Right cardiac atrium (tissue), 5 donors: Measurements from ENCODE around the gene DYNC1I2. TPM values are rescaled to one million over a fixed set of nuclear protein-coding genes. Genes with fewer than 3 reads are reported as not detected.

Experiments used
- ATAC-seq, 2 donors: fragments of 200-7000 bp; cut with Tn5 transposase; one replicate each; pipeline versions ENCODE4 v1.8.0 to v1.9.1; 2020; ENCODE audit warnings: moderate library complexity in 2 of 2, mild to moderate bottlenecking in 1 of 2
- DNase-seq, 3 donors: peaks; one replicate each; pipeline ENCODE4 v3.0.0-alpha.2; 2020
- H3K27ac ChIP-seq: one replicate; pipeline ENCODE4 v1.5.1; 2013; ENCODE audit warnings: mild to moderate bottlenecking, low read length, control low read depth, moderate library complexity
- H3K27me3 ChIP-seq: one replicate; pipeline ENCODE4 v1.6.1; 2013; ENCODE audit not compliant: control insufficient read depth, insufficient read depth
- H3K4me1 ChIP-seq: one replicate; pipeline ENCODE4 v1.6.1; 2013; ENCODE audit warnings: low read length; ENCODE audit not compliant: control insufficient read depth, insufficient read depth
- H3K4me3 ChIP-seq: one replicate; pipeline ENCODE4 v1.5.1; 2013; ENCODE audit warnings: low read length, control low read depth
- H3K9me3 ChIP-seq: one replicate; pipeline ENCODE4 v1.6.1; 2013; ENCODE audit warnings: low read length; ENCODE audit not compliant: control insufficient read depth
- WGBS: extraction: QIAGEN DNeasy Blood & Tissue Kit; methylation state at CpG from one replicate; pipeline ENCODE4 v1.1.7; 2013; 5-methylcytosine and 5-hydroxymethylcytosine counted together
- intact Hi-C, 4 donors: fragments of 100-400 bp; cut with DNase I; formaldehyde crosslinking; loops; one replicate each; pipeline versions ENCODE4 v1.11.0 to v1.14.0; 2022 to 2023
- polyA plus RNA-seq: library from polyadenylated mRNA; stranded (reverse); fragments of 200-250 nt; gene quantifications from one replicate; pipeline ENCODE4 v1.2.3, GENCODE V29; 2013
- total RNA-seq, 4 donors: library from RNA; stranded (reverse); fragmentation: NEBNext Ultra II Directional; extraction: Animal tissue kit (Norgen Biotek cat#: 25700); gene quantifications; one replicate each; pipeline ENCODE4 v1.2.1, GENCODE V29; 2021
- donor health status: healthy with polysubstance abuse.
- donor health status: DM: no; HTN: yes; CAD: no.
- donor health status: DM: no; HTN: no; CAD: no.
- donor health status: DM: no; HTN: yes; CAD: no; lungs with severe emphysema.
- donor health status: DM: yes; HTN: yes; CAD: no.

DYNC1I2 gene
- total and polyA plus RNA-seq, 5 donors: 58.8 to 66.3 (median 61.6) TPM

GRCh38 chr2:171675810-171676345, 11.4 kb upstream of the DYNC1I2 start:
- ATAC-seq (no peak), DNase-seq (no peak)
- no peaks in the 10 kb centered on the region for H3K4me1 ChIP-seq
- intact Hi-C loops: no loop called here
- no peak overlapping the region for H3K4me3 ChIP-seq
- H3K27ac ChIP-seq: no peak overlapping the region
- WGBS: 84% methylated on average over 7 of the region's 7 CpGs
- no peaks in the 10 kb centered on the region for H3K27me3 ChIP-seq
- H3K9me3 ChIP-seq: no peaks in the 10 kb centered on the region

- no peaks in the 10 kb centered on the region for H3K27me3 ChIP-seq
Measured at GRCh38 chr2:171678619-171679018, 8.7 kb upstream of the DYNC1I2 start.

GRCh38 chr2:171688129-171688465, 828 bp downstream of the DYNC1I2 start:
- WGBS: 0% methylated on average over 10 of the region's 10 CpGs
- Histone ChIP-seq H3K4me3 (peak overlapping the region; percentile 74), H3K9me3 (no peaks in the 10 kb centered on the region), H3K27ac (peak overlapping the region; percentile 82), H3K27me3 (no peaks in the 10 kb centered on the region), H3K4me1 (peaks cover 1% of the 10 kb centered on the region)
- DNase-seq (no peak), ATAC-seq (peak in 1 of 2 donors; percentile 13)
- intact Hi-C loops: no loop called here

More at GRCh38 chr2:171678619-171679018, 8.7 kb upstream of the DYNC1I2 start:
- H3K4me3 ChIP-seq: no peak overlapping the region
- no peak overlapping the region for H3K27ac ChIP-seq
- intact Hi-C loops: no loop called here
- 93% methylated on average over 1 of the region's 1 CpG for WGBS
- H3K9me3 ChIP-seq: no peaks in the 10 kb centered on the region
- H3K4me1 ChIP-seq: no peaks in the 10 kb centered on the region
- ATAC-seq: no peak
- no peak for DNase-seq

GRCh38 chr2:171692331-171692730, 5.1 kb downstream of the DYNC1I2 start:
- Histone ChIP-seq H3K4me1 (peaks cover 1% of the 10 kb centered on the region), H3K27ac (no peak overlapping the region), H3K9me3 (no peaks in the 10 kb centered on the region), H3K27me3 (no peaks in the 10 kb centered on the region), H3K4me3 (no peak overlapping the region)
- ATAC-seq (no peak), DNase-seq (no peak)
- 70% methylated on average over 1 of the region's 1 CpG for whole genome bisulfite sequencing
- intact Hi-C loops: loop anchor here in 1 of 4 donors (10.0 kb wide), 1 partner anchor 782 kb away; no protein-coding TSS in a partner anchor

GRCh38 chr2:171702781-171703556, 15.7 kb downstream of the DYNC1I2 start:
- DNase-seq: no peak
- no peaks in the 10 kb centered on the region for H3K9me3 ChIP-seq
- 91% methylated on average over 7 of the region's 7 CpGs for WGBS
- no peak for ATAC-seq
- no peaks in the 10 kb centered on the region for H3K27me3 ChIP-seq
- H3K4me3 ChIP-seq: no peak overlapping the region
- H3K4me1 ChIP-seq: no peaks in the 10 kb centered on the region
- intact Hi-C loops: loop anchor here (10.0 kb wide), 2 partner anchors 402 to 412 kb away; partner anchors contain the start of gene DLX2 (in 3 of the 4)
- no peak overlapping the region for H3K27ac ChIP-seq

- 59% methylated on average over 4 of the region's 4 CpGs for WGBS
- intact Hi-C loops: loop anchor here (10.0 kb wide), 2 partner anchors 401 to 411 kb away; partner anchors contain the start of gene DLX2 (in 3 of the 4)
- H3K27me3 ChIP-seq: no peaks in the 10 kb centered on the region
- DNase-seq (no peak), ATAC-seq (peak in 1 of 2 donors; percentile 40)
- no peak overlapping the region for H3K4me3 ChIP-seq
- H3K27ac ChIP-seq: no peak overlapping the region
- no peaks in the 10 kb centered on the region for H3K4me1 ChIP-seq
- no peaks in the 10 kb centered on the region for H3K9me3 ChIP-seq
Measured at GRCh38 chr2:171703574-171704347, 16.5 kb downstream of the DYNC1I2 start.

GRCh38 chr2:171706152-171706803, 19.0 kb downstream of the DYNC1I2 start:
- ATAC-seq (no peak), DNase-seq (no peak)
- Histone ChIP-seq H3K9me3 (no peaks in the 10 kb centered on the region), H3K27me3 (no peaks in the 10 kb centered on the region), H3K27ac (no peak overlapping the region), H3K4me1 (no peaks in the 10 kb centered on the region), H3K4me3 (no peak overlapping the region)
- intact Hi-C loops: loop anchor here (10.0 kb wide), 2 partner anchors 399 to 409 kb away; partner anchors contain the start of gene DLX2 (in 3 of the 4)
- 12% methylated on average over 2 of the region's 2 CpGs for WGBS

GRCh38 chr2:171707752-171708151, 20.5 kb downstream of the DYNC1I2 start:
- Histone ChIP-seq H3K4me1 (no peaks in the 10 kb centered on the region), H3K27ac (no peak overlapping the region), H3K4me3 (no peak overlapping the region), H3K9me3 (no peaks in the 10 kb centered on the region), H3K27me3 (no peaks in the 10 kb centered on the region)
- 76% methylated on average over 1 of the region's 1 CpG for WGBS
- DNase-seq: no peak
- no peak for ATAC-seq
- intact Hi-C loops: loop anchor here (10.0 kb wide), 2 partner anchors 397 to 407 kb away; partner anchors contain the start of gene DLX2 (in 3 of the 4)

- H3K4me1 ChIP-seq: no peaks in the 10 kb centered on the region
- 86% methylated on average over 3 of the region's 3 CpGs for WGBS
- no peak overlapping the region for H3K27ac ChIP-seq
- H3K9me3 ChIP-seq: no peaks in the 10 kb centered on the region
- H3K27me3 ChIP-seq: no peaks in the 10 kb centered on the region
- ATAC-seq (no peak), DNase-seq (no peak)
- H3K4me3 ChIP-seq: no peak overlapping the region
- intact Hi-C loops: loop anchor here (10.0 kb wide), 2 partner anchors 396 to 406 kb away; partner anchors contain the start of gene DLX2 (in 3 of the 4)
Measured at GRCh38 chr2:171709011-171709685, 21.9 kb downstream of the DYNC1I2 start.

GRCh38 chr2:171711351-171711750, 24.1 kb downstream of the DYNC1I2 start:
- Histone ChIP-seq H3K4me3 (no peak overlapping the region), H3K27ac (no peak overlapping the region), H3K27me3 (no peaks in the 10 kb centered on the region), H3K4me1 (no peaks in the 10 kb centered on the region), H3K9me3 (no peaks in the 10 kb centered on the region)
- intact Hi-C loops: no loop called here
- DNase-seq (no peak), ATAC-seq (no peak)
